Measurements from ENCODE around the gene TMCO1. TPM values are rescaled to one million over a fixed set of nuclear protein-coding genes. Genes with fewer than 3 reads are reported as not detected.
"Not testable (repeated sequence)": the region's sequence is repeated elsewhere in the genome, so short reads cannot be mapped to it uniquely, and the experiment has no call there.

Gene TMCO1
- total and polyA plus RNA-seq, 2 experiments from 2014 or later: 126 to 207 TPM

DNA sequence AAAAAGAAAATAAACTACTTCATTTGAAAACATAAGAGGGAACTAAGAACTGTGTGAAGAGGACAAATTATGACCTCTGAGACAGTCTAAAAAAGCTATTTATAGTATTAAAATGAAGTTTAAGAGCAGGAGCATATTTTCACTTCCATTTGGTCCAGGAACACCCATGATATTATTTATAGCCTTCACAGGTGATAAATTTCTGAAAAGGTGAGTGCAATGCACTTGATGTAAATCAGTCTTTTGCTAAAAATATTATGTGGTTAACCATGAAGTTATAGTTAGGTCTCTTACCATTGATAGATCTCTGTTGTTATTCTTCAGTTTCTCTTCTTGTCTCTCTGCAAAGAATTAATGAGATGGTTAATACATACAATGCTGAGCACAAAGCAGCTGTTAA, 14.7 kb downstream of the TMCO1 start:
- Histone ChIP-seq H3K27me3 (replicated peaks; ENCODE audit: insufficient read depth) (no peaks in the 10 kb centered on the region), H3K79me2 (ENCODE audit: insufficient read depth) (peaks cover 67% of the 10 kb centered on the region), H3K9ac (no peak overlapping the region), H3K4me2 (ENCODE audit: unreplicated experiment) (no peak overlapping the region), H3F3A (ENCODE audit: insufficient read depth) (no peaks in the 10 kb centered on the region), H3K4me1 (ENCODE audit: insufficient read depth) (no peaks in the 10 kb centered on the region), H2AFZ (no peak overlapping the region), H3K9me2 (ENCODE audit: insufficient read depth) (no peaks in the 10 kb centered on the region), H3K36me3 (ENCODE audit: low read depth) (peaks cover 34% of the 10 kb centered on the region), H3K27ac (no peak overlapping the region), H3K9me3 (ENCODE audit: low read depth) (no peaks in the 10 kb centered on the region), H4K20me1 (ENCODE audit: insufficient read depth) (no peaks in the 10 kb centered on the region), H3K4me3 (no peak overlapping the region)
- in situ Hi-C loops (cut with MboI): no loop called here
- no peak for DNase-seq
- TF ChIP-seq EZH2 (IDR thresholded peaks at IDR 0.05; ENCODE audit: insufficient read depth, poor library complexity, severe bottlenecking) (no peak), EZH2phosphoT487 (IDR thresholded peaks at IDR 0.05; ENCODE audit: insufficient read depth, low read depth) (no peak)

DNA sequence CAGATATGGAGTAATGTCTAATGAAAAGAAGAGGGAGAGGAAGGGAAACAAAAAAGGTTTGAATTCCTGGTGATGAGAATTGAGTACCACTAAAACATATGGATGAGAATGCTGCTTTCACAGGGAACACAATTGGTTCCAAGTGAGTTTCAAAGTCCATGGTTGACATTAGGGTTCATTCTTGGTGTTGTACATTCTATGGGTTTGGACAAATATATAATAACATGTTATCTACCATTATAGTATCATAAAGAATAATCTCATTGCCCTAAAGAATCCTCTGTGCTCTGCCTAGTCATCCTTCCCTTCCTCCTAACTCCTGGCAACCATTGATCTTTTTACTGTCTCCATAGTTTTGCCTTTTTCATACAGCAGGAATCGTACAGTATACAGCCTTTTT, 20.1 kb downstream of the TMCO1 start:
- TF ChIP-seq EZH2 (IDR thresholded peaks at IDR 0.05; ENCODE audit: insufficient read depth, poor library complexity, severe bottlenecking) (no peak), EZH2phosphoT487 (IDR thresholded peaks at IDR 0.05; ENCODE audit: insufficient read depth, low read depth) (no peak)
- no peaks in the 10 kb centered on the region for H4K20me1 ChIP-seq (ENCODE audit: insufficient read depth)
- no peaks in the 10 kb centered on the region for H3F3A ChIP-seq (ENCODE audit: insufficient read depth)
- in situ Hi-C loops (cut with MboI): loop anchor here (25.0 kb wide), 1 partner anchor 1089 kb away; the partner anchor contains the start of gene POGK
- peaks cover 24% of the 10 kb centered on the region for H3K79me2 ChIP-seq (ENCODE audit: insufficient read depth)
- H3K9me3 ChIP-seq (ENCODE audit: low read depth): no peaks in the 10 kb centered on the region
- H3K27ac ChIP-seq: no peak overlapping the region
- no peak overlapping the region for H3K4me2 ChIP-seq (ENCODE audit: unreplicated experiment)
- no peak for DNase-seq
- no peaks in the 10 kb centered on the region for H3K9me2 ChIP-seq (ENCODE audit: insufficient read depth)
- H3K9ac ChIP-seq: no peak overlapping the region
- WGBS, 2 experiments (ENCODE audit: low coverage in 1 of 2, low lambda C conversion rate in 2 of 2, missing lambda C conversion rate in 2 of 2): 97 to 100% methylated on average over 1 of the region's 1 CpG
- H3K4me1 ChIP-seq (ENCODE audit: insufficient read depth): no peaks in the 10 kb centered on the region
- no peak overlapping the region for H2AFZ ChIP-seq
- no peak overlapping the region for H3K4me3 ChIP-seq
- no peaks in the 10 kb centered on the region for H3K27me3 ChIP-seq (replicated peaks; ENCODE audit: insufficient read depth)
- peaks cover 24% of the 10 kb centered on the region for H3K36me3 ChIP-seq (ENCODE audit: low read depth)

DNA sequence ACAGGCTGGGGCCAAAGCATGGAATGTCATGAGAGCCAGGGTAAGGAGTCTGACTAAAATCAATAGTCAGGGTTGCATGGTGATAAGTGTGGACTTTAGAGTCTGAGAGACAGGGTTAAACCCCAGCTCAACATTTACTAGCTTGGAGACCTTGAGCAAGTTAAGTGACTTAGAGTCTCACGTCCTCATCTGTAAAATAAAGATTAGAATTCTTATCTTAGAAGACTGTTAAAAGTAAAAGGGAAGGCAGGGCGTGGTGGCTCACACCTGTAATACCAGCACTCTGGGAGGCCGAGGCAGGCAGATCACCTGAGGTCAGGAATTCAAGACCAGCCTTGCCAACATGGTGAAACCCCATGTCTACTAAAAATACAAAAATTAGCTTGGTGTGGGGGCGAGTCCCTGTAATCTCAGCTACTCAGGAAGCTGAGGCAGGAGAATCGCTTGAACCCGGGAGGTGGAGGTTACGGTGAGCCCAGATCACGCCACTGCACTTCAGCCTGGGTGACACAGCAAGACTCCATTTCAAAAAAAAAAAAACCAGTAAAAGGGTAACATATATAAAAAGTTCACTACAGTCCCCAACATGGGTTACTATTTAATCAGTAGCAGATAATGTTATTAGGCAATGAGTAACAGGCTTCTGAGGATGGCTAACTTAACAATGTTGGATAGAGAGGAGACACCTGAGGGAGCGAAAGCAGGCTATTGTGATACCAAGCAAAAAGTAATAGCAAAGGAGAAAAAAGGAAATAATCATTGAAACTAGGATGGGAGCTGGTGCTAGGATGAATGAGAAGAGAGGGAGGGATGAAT, 20.8 kb downstream of the TMCO1 start:
- WGBS, 2 experiments (ENCODE audit: low coverage in 1 of 2, low lambda C conversion rate in 2 of 2, missing lambda C conversion rate in 2 of 2): 98 to 99% methylated on average over 9 of the region's 9 CpGs
- Histone ChIP-seq H3K79me2 (ENCODE audit: insufficient read depth) (peaks cover 24% of the 10 kb centered on the region), H3K4me2 (ENCODE audit: unreplicated experiment) (no peak overlapping the region), H3K27ac (no peak overlapping the region), H3K9me3 (ENCODE audit: low read depth) (no peaks in the 10 kb centered on the region), H3K36me3 (ENCODE audit: low read depth) (peaks cover 27% of the 10 kb centered on the region), H2AFZ (no peak overlapping the region), H4K20me1 (ENCODE audit: insufficient read depth) (no peaks in the 10 kb centered on the region), H3K4me3 (no peak overlapping the region), H3K4me1 (ENCODE audit: insufficient read depth) (no peaks in the 10 kb centered on the region), H3K27me3 (replicated peaks; ENCODE audit: insufficient read depth) (no peaks in the 10 kb centered on the region), H3K9me2 (ENCODE audit: insufficient read depth) (no peaks in the 10 kb centered on the region), H3K9ac (no peak overlapping the region), H3F3A (ENCODE audit: insufficient read depth) (no peaks in the 10 kb centered on the region)
- no peak for DNase-seq
- in situ Hi-C loops (cut with MboI): loop anchor here (25.0 kb wide), 1 partner anchor 1089 kb away; the partner anchor contains the start of gene POGK
- TF ChIP-seq EZH2 (IDR thresholded peaks at IDR 0.05; ENCODE audit: insufficient read depth, poor library complexity, severe bottlenecking): no peak
- no peak for TF ChIP-seq EZH2phosphoT487 (IDR thresholded peaks at IDR 0.05; ENCODE audit: insufficient read depth, low read depth)

- not testable (repeated sequence) for H3K27ac ChIP-seq; H3F3A ChIP-seq (ENCODE audit: insufficient read depth); H3K9ac ChIP-seq; H4K20me1 ChIP-seq (ENCODE audit: insufficient read depth); DNase-seq; H3K9me3 ChIP-seq (ENCODE audit: low read depth); H3K27me3 ChIP-seq (replicated peaks; ENCODE audit: insufficient read depth); H3K4me1 ChIP-seq (ENCODE audit: insufficient read depth); H3K4me3 ChIP-seq; H3K9me2 ChIP-seq (ENCODE audit: insufficient read depth); H2AFZ ChIP-seq; H3K4me2 ChIP-seq (ENCODE audit: unreplicated experiment)
- peaks cover 31% of the 10 kb centered on the region for H3K36me3 ChIP-seq (ENCODE audit: low read depth)
- H3K79me2 ChIP-seq (ENCODE audit: insufficient read depth): peaks cover 13% of the 10 kb centered on the region
- WGBS, 2 experiments (ENCODE audit: low coverage in 1 of 2, low lambda C conversion rate in 2 of 2, missing lambda C conversion rate in 2 of 2): 94 to 100% methylated on average over 1 of the region's 1 CpG
- in situ Hi-C loops (cut with MboI): loop anchor here (25.0 kb wide), 1 partner anchor 1092 kb away; the partner anchor contains the start of gene POGK
Measured at GRCh38 chr1:165744913-165745312, 23.8 kb downstream of the TMCO1 start.

Data from GM23248 (cell line).